ENCODE measurements around the gene ZNF664.

Gene ZNF664

DNA sequence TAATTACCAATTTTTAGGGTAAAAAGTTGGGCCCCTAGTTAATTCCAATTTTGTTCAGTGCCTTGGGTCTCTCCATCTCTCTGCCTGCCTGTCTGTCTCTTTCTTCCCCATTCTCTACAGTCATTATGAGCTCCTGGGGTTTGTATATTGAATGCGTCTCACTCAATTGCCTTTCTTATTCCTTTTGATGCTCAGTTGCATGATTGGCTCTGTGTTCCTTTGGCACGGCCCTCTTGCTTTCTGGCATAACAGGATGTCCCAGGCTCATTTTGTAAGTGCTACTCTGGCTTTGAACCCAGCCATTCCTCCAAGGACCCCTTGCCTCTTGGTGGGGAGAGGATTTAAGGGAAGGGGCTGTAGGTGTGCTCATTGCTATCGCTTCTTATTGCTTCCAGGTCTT, 35.6 kb downstream of the ZNF664 start:
- no peak for DNase-seq (ENCODE audit: low read depth)
- TF ChIP-seq, protein P1, sequence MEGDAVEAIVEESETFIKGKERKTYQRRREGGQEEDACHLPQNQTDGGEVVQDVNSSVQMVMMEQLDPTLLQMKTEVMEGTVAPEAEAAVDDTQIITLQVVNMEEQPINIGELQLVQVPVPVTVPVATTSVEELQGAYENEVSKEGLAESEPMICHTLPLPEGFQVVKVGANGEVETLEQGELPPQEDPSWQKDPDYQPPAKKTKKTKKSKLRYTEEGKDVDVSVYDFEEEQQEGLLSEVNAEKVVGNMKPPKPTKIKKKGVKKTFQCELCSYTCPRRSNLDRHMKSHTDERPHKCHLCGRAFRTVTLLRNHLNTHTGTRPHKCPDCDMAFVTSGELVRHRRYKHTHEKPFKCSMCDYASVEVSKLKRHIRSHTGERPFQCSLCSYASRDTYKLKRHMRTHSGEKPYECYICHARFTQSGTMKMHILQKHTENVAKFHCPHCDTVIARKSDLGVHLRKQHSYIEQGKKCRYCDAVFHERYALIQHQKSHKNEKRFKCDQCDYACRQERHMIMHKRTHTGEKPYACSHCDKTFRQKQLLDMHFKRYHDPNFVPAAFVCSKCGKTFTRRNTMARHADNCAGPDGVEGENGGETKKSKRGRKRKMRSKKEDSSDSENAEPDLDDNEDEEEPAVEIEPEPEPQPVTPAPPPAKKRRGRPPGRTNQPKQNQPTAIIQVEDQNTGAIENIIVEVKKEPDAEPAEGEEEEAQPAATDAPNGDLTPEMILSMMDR (IDR thresholded peaks at IDR 0.05; ENCODE audit: control insufficient read depth, extremely low read depth, insufficient read depth), result no peak

DNA sequence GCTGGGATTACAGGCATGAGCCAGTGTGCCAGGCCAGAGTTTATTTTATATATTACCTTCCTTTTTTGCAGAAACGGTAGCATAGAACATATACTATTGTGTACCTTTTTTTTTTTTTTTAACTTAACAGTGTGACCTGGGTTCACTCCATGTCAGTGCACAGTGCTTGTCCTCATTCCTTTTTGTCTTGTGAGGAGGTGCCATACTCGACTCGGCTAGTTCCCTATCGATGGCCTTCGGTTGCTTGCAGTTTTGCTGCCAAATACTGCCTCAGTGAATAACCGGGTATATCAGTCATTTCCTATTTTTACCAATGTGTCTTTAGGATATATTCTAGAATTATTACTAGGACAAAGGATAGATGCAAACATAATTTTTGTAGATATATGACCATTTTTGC, 36.8 kb downstream of the ZNF664 start:
- no peak for DNase-seq (ENCODE audit: low read depth)
- no peak overlapping the region for H3K4me3 ChIP-seq (ENCODE audit: low read depth, low read length)

More for the DNA sequence above, 35.6 kb downstream of the ZNF664 start:
- no peak overlapping the region for H3K4me3 ChIP-seq (ENCODE audit: low read depth, low read length)

DNA sequence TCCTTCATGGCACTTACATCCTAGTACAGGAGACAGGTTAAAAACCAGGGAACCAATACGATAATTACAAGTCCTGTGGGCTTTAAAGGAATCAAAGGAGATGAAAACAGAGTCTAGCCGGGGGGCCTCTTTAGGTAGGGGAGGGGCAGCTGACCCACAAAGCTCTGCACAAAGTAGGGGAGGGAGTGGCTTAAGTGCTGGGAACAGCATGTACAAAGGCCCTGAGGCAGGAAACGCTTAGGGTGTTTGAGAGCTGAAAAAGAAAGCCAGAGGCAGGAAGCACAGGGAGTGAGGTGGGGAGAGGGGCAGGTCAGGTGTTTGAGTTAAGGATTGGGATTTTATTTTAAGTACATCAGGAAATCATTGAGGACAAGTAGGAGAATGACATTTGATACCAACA, 37.7 kb downstream of the ZNF664 start:
- H3K4me3 ChIP-seq (ENCODE audit: low read depth, low read length), result no peak overlapping the region
- TF ChIP-seq, protein P1 (IDR thresholded peaks at IDR 0.05; ENCODE audit: control insufficient read depth, extremely low read depth, insufficient read depth), result no peak
- DNase-seq (ENCODE audit: low read depth), result no peak

More for the DNA sequence above, 36.8 kb downstream of the ZNF664 start:
- TF ChIP-seq, protein P1 (IDR thresholded peaks at IDR 0.05; ENCODE audit: control insufficient read depth, extremely low read depth, insufficient read depth), result no peak

DNA sequence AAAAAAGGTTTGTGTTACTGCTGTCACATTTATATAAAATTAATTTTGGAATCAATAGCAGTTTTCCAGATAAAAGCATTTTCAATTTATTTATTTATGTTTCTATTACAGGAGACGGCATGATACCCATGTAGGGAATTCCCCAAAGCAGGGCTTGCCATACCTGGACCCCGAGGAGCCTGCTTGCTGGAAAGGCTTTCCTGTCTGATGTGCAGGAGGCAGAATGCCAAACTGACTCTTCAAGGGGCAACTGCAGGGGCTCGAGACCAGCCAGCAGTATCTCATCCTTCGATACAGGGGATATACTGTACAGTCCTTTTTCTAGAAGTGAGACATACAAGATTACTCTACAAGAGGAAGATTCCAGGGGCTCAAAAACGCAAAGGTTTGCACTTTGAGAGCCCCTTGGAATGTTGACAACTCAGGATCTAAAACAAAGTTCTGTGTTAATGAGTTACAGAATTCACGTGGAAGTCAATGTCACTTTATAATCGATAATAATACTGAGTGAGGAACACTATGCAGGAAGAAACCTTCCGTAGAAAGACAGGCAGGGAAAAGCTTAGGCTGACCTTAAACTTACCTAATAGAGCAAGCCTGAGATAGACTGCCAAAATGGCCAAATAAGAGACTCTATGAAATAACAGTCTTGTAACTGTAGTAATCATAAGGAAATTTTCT, 38.6 kb downstream of the ZNF664 start:
- TF ChIP-seq, protein P1 (IDR thresholded peaks at IDR 0.05; ENCODE audit: control insufficient read depth, extremely low read depth, insufficient read depth), result no peak
- no peak overlapping the region for H3K4me3 ChIP-seq (ENCODE audit: low read depth, low read length)
- no peak for DNase-seq (ENCODE audit: low read depth)

DNA sequence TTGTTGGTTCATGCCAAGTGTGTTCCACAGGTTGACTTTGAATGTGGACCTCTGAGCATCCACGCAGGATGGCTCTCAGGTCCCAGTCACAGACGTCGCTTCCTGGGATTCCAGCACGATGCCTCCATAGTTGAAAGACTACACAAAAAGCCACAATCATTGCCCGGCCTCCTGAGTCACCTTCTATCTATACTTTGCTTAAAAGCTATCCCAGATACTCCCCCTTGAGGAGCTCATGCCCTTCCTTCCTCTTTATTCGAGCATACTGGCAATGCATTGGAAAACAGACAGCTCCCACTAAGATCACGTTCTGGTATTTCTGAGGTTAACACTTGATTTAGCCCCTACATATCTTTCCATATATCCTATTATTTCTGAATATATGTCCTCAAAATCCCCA, 40.1 kb downstream of the ZNF664 start:
- DNase-seq (ENCODE audit: low read depth), result no peak
- TF ChIP-seq, protein P1 (IDR thresholded peaks at IDR 0.05; ENCODE audit: control insufficient read depth, extremely low read depth, insufficient read depth), result no peak
- no peak overlapping the region for H3K4me3 ChIP-seq (ENCODE audit: low read depth, low read length)

DNA sequence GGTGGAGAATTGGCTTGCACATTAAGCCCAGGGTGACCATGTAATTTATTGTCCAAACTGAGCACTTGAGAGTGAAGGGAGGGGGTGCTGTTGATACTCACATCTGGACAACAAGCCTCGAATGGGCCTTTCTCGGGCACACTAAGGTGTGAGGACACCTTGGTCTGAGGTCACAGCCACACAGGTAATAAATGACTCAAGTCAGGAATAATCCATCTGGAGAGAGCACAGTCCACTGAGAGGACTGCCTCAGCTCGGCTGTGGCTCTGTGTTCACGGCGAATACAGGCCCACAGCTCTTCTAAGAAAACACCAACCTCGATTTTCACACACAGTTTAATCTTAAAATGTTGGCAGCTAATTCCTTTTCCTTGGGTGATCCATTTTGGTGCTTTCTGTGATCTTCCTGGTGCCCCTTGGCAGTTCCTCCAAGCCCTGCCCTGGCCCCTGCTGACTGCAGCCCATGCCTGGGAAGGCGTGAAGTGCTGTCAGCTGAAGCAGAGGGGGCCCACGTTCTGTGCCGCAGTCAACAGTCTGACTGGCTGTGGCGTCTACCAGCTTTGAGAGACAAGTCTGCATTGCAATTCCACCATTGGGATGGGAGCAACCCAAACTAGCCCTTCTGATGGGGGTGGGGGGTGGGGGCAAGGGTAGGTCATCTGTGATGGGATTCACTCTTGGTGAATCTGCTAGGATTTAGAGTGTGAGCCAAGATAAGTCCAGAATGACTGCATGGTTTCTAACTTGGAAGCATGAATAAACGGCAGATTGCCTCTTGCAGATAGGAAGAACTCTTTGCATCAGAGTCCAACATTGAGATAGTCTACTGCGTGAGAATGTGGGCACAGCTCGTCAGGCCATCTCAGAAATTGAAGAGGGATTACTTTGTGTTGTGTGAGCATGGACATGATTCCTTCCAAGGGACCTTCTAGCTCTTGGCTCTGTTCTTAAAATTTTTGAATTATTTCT, 42.8 kb downstream of the ZNF664 start:
- no peak overlapping the region for H3K4me3 ChIP-seq (ENCODE audit: low read depth, low read length)
- DNase-seq (ENCODE audit: low read depth), result no peak
- TF ChIP-seq, protein P1 (IDR thresholded peaks at IDR 0.05; ENCODE audit: control insufficient read depth, extremely low read depth, insufficient read depth), result no peak

All from LNCaP clone FGC (cell line).